ENCODE measurements around the gene EXOC3L1. TPM values are rescaled to one million over a fixed set of nuclear protein-coding genes. Genes with fewer than 3 reads are reported as not detected.
A peak's percentile ranks its signal among the peaks of the same experiment; 100 is the strongest.

The EXOC3L1 gene
- total RNA-seq, 1 experiment from 2014 or later = not detected

DNA sequence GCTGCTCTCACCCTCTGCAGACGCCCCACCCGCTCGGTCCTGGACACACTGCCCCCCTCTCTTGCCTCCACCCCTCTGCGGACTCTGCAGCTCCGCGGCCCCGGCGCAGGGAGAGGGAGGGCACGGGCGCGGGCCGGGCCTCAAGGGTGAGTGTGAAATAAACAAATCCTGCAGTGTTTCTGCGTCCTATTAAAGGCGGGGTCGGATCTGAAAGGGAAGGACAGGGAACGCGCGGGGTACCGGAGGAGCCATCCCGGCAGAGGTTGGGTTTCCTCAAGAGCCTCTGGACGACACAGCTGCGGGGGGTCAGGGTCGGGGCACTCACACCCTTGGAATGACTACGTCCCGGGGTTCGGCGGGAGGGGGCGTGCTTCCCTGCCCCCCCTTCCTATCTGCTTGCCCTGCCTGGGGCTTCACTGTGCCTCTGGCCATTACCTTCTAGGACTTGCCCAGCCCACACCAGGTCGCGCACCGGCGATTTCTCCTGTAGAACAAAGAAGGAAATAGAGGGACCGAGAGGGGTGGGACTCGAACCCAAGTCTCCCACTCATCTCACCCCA lies 25.9 kb downstream of the EXOC3L1 start:
- Histone ChIP-seq H3K4me1 (ENCODE audit: low read length) (peaks cover 27% of the 10 kb centered on the region), H4K20me1 (ENCODE audit: insufficient read depth, low read depth, low read length) (peaks cover 15% of the 10 kb centered on the region; the same call in 1 of the 2 replicates), H3K27ac (ENCODE audit: low read length) (no peak overlapping the region), H3K9ac (ENCODE audit: low read length) (no peak overlapping the region), H3K79me2 (ENCODE audit: low read length) (no peaks in the 10 kb centered on the region), H3K9me2 (replicated peaks; ENCODE audit: insufficient read depth, low read length) (no peaks in the 10 kb centered on the region), H3K36me3 (ENCODE audit: insufficient read depth, low read length) (no peaks in the 10 kb centered on the region), H2AFZ (ENCODE audit: low read length) (no peak overlapping the region), H3K4me2 (ENCODE audit: low read depth, low read length, poor library complexity, severe bottlenecking) (peak overlapping the region; percentile 38), H3K4me3 (ENCODE audit: low read length) (no peak overlapping the region), H3K9me3 (ENCODE audit: low read length) (no peaks in the 10 kb centered on the region), H3K27me3 (ENCODE audit: low read length) (no peaks in the 10 kb centered on the region)
- DNase-seq = no peak

DNA sequence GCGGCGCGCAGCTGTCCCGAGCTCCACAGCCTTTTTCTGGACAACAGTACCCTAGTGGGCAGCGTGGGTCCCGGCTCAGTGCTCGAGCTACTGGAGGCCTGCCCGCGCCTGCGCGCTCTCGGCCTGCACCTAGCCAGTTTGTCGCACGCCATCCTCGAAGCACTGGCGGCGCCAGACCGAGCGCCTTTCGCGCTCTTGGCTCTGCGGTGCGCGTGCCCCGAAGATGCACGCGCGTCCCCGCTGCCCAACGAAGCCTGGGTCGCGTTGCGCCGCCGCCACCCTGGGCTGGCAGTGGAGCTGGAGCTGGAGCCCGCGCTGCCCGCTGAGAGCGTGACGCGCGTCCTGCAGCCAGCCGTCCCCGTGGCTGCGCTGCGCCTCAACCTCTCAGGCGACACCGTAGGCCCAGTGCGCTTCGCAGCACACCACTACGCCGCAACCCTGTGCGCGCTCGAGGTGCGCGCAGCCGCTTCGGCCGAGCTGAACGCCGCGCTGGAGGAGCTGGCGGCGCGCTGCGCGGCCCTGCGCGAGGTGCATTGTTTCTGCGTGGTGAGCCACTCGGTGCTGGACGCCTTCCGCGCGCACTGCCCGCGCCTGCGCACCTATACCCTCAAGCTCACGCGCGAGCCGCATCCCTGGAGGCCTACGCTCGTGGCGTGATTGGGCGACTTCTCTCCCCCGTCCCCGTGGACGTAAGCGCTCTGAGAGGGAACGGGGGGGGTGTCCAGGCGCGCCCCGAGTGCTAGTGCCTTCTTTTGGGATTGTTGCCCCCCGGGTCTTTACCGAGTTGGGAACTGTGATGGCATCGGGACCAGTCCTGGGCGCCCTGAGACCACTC lies 26.6 kb downstream of the EXOC3L1 start:
- Histone ChIP-seq H3K36me3 (ENCODE audit: insufficient read depth, low read length) (no peaks in the 10 kb centered on the region), H3K27me3 (ENCODE audit: low read length) (no peaks in the 10 kb centered on the region), H3K9me3 (ENCODE audit: low read length) (no peaks in the 10 kb centered on the region), H3K27ac (ENCODE audit: low read length) (no peak overlapping the region), H3K4me2 (ENCODE audit: low read depth, low read length, poor library complexity, severe bottlenecking) (peak overlapping the region; percentile 38), H3K79me2 (ENCODE audit: low read length) (no peaks in the 10 kb centered on the region), H4K20me1 (ENCODE audit: insufficient read depth, low read depth, low read length) (peaks cover 18% of the 10 kb centered on the region; the same call in 1 of the 2 replicates), H3K4me3 (ENCODE audit: low read length) (peak overlapping the region; percentile 25; the same call in 1 of the 2 replicates), H2AFZ (ENCODE audit: low read length) (no peak overlapping the region), H3K9me2 (replicated peaks; ENCODE audit: insufficient read depth, low read length) (no peaks in the 10 kb centered on the region), H3K4me1 (ENCODE audit: low read length) (peaks cover 34% of the 10 kb centered on the region), H3K9ac (ENCODE audit: low read length) (no peak overlapping the region)
- DNase-seq = no peak

DNA sequence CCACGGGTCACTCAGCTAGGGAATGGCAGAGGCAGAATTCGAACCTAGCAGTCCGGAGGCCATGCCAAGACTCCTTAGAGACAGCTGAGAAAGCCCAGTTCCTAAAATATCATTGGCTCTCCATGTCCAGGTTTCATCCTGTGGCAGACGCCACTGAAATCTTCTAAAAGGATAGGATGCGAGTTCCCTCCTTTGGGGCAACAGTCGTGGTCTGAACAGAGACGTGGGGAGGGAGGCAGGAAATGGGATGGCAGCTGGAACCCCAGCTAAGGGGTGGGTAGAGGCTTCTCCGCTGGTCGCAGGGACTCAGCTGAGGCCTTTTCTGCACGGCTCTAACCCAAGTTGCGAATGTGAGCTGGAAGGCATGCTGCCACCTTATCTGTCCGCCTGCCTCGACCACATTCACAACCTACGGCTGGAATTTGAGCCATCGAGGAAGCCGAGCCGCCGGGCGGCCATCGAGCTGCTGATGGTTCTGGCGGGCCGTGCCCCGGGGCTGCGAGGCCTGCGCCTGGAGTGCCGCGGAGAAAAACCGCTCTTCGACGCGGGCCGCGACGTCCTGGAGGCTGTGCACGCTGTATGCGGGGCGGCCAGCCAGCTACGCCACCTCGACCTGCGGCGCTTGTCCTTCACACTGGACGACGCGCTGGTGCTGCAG lies 27.3 kb downstream of the EXOC3L1 start:
- no peaks in the 10 kb centered on the region for H3K36me3 ChIP-seq (ENCODE audit: insufficient read depth, low read length)
- H4K20me1 ChIP-seq (ENCODE audit: insufficient read depth, low read depth, low read length) = peaks cover 18% of the 10 kb centered on the region; the same call in 1 of the 2 replicates
- no peak overlapping the region for H3K4me2 ChIP-seq (ENCODE audit: low read depth, low read length, poor library complexity, severe bottlenecking)
- H3K4me3 ChIP-seq (ENCODE audit: low read length) = no peak overlapping the region
- no peaks in the 10 kb centered on the region for H3K9me2 ChIP-seq (replicated peaks; ENCODE audit: insufficient read depth, low read length)
- no peaks in the 10 kb centered on the region for H3K27me3 ChIP-seq (ENCODE audit: low read length)
- H2AFZ ChIP-seq (ENCODE audit: low read length) = no peak overlapping the region
- H3K9ac ChIP-seq (ENCODE audit: low read length) = no peak overlapping the region
- no peak for DNase-seq
- peaks cover 36% of the 10 kb centered on the region for H3K4me1 ChIP-seq (ENCODE audit: low read length)
- H3K79me2 ChIP-seq (ENCODE audit: low read length) = no peaks in the 10 kb centered on the region
- H3K9me3 ChIP-seq (ENCODE audit: low read length) = no peaks in the 10 kb centered on the region
- no peak overlapping the region for H3K27ac ChIP-seq (ENCODE audit: low read length)

DNA sequence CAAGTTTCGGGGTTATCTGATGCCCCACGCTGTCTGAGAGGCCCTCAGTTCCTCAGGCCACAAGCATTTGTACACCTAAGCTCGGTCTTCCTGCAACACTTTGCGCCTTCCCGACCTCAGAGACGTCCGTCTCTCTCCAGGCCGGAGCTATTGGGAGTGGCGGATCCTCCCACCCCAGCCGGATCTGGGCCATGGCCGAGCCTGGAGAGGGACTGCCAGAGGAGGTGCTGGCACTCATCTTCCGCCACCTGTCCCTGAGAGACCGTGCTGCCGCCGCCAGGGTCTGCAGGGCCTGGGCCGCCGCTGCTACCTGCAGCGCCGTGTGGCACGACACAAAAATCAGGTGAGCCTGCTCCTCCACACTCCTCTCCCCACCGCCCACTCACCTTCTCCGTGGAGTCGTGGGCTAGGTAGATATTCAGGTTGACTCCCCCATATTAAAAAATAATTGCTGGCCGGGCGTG lies 28.3 kb downstream of the EXOC3L1 start:
- Histone ChIP-seq H3K79me2 (ENCODE audit: low read length) (no peaks in the 10 kb centered on the region), H4K20me1 (ENCODE audit: insufficient read depth, low read depth, low read length) (peaks cover 18% of the 10 kb centered on the region; the same call in 1 of the 2 replicates), H3K27me3 (ENCODE audit: low read length) (no peaks in the 10 kb centered on the region), H3K36me3 (ENCODE audit: insufficient read depth, low read length) (no peaks in the 10 kb centered on the region), H3K4me2 (ENCODE audit: low read depth, low read length, poor library complexity, severe bottlenecking) (no peak overlapping the region), H2AFZ (ENCODE audit: low read length) (no peak overlapping the region), H3K27ac (ENCODE audit: low read length) (no peak overlapping the region), H3K9ac (ENCODE audit: low read length) (no peak overlapping the region), H3K4me1 (ENCODE audit: low read length) (peaks cover 36% of the 10 kb centered on the region), H3K9me2 (replicated peaks; ENCODE audit: insufficient read depth, low read length) (no peaks in the 10 kb centered on the region), H3K4me3 (ENCODE audit: low read length) (no peak overlapping the region), H3K9me3 (ENCODE audit: low read length) (no peaks in the 10 kb centered on the region)
- DNase-seq = no peak

DNA sequence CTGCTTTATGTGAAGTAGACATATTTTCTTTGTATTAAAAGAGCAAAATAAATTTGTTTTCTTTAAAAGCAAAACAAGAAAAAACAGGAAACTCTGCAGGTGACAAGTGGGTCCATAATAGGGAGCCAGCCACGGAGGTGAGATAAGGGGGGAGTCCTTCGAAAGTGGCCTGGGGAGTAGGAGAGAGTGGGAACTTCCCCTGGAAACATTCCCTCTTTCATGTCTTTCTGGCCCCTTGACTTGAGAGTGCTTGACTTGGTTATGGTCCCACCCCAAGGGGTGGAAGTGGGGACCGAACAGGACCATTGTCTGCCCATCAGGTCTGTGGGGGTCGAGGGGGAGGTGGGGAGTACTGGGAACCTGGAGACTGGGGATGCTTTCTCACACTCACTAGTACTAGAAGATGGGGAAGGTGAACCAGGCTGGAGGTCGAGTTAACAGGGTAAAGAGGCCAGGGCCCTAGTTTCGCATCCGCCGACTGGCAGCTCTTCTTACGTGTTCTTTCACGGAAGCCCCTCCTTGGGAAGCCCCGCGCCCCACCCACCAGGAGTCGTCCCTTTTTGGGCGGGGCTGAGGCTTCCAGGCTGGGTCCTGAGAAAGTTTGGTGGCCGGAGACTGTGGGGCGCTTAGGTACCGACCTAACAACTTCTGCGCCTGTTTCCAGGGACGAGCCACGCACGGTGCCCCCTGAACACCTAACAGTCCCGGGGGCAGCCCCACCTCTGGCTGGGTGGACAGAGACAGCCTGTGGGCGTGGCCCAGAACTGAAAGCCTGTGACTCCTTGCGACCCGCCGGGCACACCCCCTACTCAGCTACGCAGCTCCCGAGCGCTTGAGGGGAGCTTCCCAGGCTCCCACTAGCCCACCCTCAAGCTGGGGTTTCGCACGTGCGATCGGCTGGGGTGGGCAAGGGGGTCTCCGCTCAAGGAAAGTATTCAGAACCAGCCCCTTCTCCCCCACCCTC lies 31.0 kb downstream of the EXOC3L1 start:
- H3K9ac ChIP-seq (ENCODE audit: low read length) = peak overlapping the region; percentile 98
- peak; percentile 83 for DNase-seq
- peaks cover 39% of the 10 kb centered on the region; the same call in 1 of the 2 replicates for H4K20me1 ChIP-seq (ENCODE audit: insufficient read depth, low read depth, low read length)
- H3K9me3 ChIP-seq (ENCODE audit: low read length) = no peaks in the 10 kb centered on the region
- H3K4me1 ChIP-seq (ENCODE audit: low read length) = peaks cover 40% of the 10 kb centered on the region
- H3K9me2 ChIP-seq (replicated peaks; ENCODE audit: insufficient read depth, low read length) = no peaks in the 10 kb centered on the region
- no peaks in the 10 kb centered on the region for H3K79me2 ChIP-seq (ENCODE audit: low read length)
- H3K4me2 ChIP-seq (ENCODE audit: low read depth, low read length, poor library complexity, severe bottlenecking) = peak overlapping the region; percentile 97
- no peaks in the 10 kb centered on the region for H3K27me3 ChIP-seq (ENCODE audit: low read length)
- no peaks in the 10 kb centered on the region for H3K36me3 ChIP-seq (ENCODE audit: insufficient read depth, low read length)
- no peak overlapping the region for H3K27ac ChIP-seq (ENCODE audit: low read length)
- peak overlapping the region; percentile 97; the same call in 1 of the 2 replicates for H2AFZ ChIP-seq (ENCODE audit: low read length)
- peak overlapping the region; percentile 97 for H3K4me3 ChIP-seq (ENCODE audit: low read length)

DNA sequence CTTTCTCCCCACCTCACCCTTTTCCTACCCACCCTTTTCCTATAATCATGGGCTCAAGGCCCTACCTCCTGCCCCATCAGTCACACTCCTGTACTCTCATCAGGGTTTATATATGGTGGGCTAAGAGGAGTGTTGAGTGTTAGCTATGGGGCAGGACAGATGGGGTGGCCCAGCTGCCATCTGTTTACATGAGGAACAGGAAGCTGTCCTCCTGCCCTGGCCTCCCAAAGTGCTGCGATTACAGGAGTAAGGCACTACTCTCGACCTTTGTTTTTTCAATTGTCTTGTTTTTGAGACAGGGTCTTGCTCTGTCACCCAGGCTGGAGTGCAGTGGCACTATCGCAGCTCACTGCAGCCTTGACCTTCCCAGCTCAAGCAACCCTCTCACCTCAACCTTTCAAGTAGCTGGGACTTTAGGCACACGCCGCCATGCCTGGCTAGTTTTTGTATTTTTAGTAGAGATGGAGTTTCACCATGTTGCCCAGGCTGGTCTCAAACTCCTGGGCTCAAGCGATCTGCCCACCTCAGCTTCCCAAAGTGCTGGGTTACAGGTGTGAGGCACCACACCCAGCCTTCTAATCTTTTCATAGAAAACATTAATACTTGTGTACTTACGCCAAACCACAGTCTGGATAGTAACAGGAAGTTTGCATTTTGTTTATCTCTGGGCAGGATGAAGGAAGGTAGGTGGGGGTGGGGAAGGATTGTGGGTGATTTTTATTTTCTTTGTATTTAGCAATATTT lies 31.9 kb downstream of the EXOC3L1 start:
- DNase-seq = no peak
- Histone ChIP-seq H3K9me2 (replicated peaks; ENCODE audit: insufficient read depth, low read length) (no peaks in the 10 kb centered on the region), H4K20me1 (ENCODE audit: insufficient read depth, low read depth, low read length) (peaks cover 37% of the 10 kb centered on the region; the same call in 1 of the 2 replicates), H3K36me3 (ENCODE audit: insufficient read depth, low read length) (no peaks in the 10 kb centered on the region), H3K27ac (ENCODE audit: low read length) (no peak overlapping the region), H3K9me3 (ENCODE audit: low read length) (no peaks in the 10 kb centered on the region), H3K27me3 (ENCODE audit: low read length) (no peaks in the 10 kb centered on the region), H3K4me3 (ENCODE audit: low read length) (0 out of 2 replicates have a peak overlapping the region, but pooled peaks have one; percentile 97), H3K79me2 (ENCODE audit: low read length) (no peaks in the 10 kb centered on the region), H3K4me2 (ENCODE audit: low read depth, low read length, poor library complexity, severe bottlenecking) (peak overlapping the region; percentile 97), H2AFZ (ENCODE audit: low read length) (no peak overlapping the region), H3K4me1 (ENCODE audit: low read length) (peaks cover 32% of the 10 kb centered on the region), H3K9ac (ENCODE audit: low read length) (no peak overlapping the region)

DNA sequence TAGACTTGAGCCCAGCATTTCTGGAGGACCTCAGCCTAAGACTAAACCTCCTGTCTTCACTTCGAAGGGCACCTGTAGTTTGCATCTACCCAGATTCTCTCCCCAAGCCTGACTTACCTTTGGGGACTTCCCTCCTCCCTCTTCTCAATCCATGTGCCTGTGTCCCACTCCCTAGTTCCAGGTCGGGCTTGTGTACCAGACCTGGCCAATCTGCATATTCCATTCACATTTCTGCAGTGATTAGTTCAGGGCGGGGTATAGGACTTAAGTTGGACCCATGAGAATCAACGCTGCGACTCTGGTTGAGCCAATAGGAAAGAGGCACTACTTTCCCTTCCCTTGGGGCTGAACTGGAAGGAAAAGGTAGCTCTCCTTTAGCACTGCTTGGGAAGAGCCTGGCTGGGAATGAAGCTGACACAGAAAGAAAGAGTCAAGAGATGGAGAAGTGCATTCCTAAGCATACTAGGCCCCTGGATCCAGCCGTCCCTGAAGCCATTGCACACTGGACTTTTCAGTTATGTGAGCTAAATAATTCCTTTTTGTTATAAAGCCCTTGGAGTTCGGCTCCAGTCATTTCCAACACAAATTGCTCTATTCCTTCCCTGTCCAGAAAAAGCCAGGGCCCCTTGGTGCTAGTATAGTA lies 32.7 kb downstream of the EXOC3L1 start:
- Histone ChIP-seq H3K27ac (ENCODE audit: low read length) (no peak overlapping the region), H3K9me2 (replicated peaks; ENCODE audit: insufficient read depth, low read length) (no peaks in the 10 kb centered on the region), H3K79me2 (ENCODE audit: low read length) (no peaks in the 10 kb centered on the region), H3K36me3 (ENCODE audit: insufficient read depth, low read length) (no peaks in the 10 kb centered on the region), H3K4me1 (ENCODE audit: low read length) (peaks cover 32% of the 10 kb centered on the region), H4K20me1 (ENCODE audit: insufficient read depth, low read depth, low read length) (peaks cover 37% of the 10 kb centered on the region; the same call in 1 of the 2 replicates), H3K4me2 (ENCODE audit: low read depth, low read length, poor library complexity, severe bottlenecking) (no peak overlapping the region), H3K9ac (ENCODE audit: low read length) (no peak overlapping the region), H3K27me3 (ENCODE audit: low read length) (no peaks in the 10 kb centered on the region), H3K4me3 (ENCODE audit: low read length) (no peak overlapping the region), H3K9me3 (ENCODE audit: low read length) (no peaks in the 10 kb centered on the region), H2AFZ (ENCODE audit: low read length) (no peak overlapping the region)
- DNase-seq = no peak
